Peyer's patch (tissue), 4 donors: Measurements from ENCODE around the gene GOLGA6L24. TPM values are rescaled to one million over a fixed set of nuclear protein-coding genes. Genes with fewer than 3 reads are reported as not detected.

Source experiments
- small RNA-seq, 2 donors: library from RNA; depleted of rRNA; stranded (forward); fragments of <200 nt; gene quantifications; one replicate each; pipeline ENCODE3, GENCODE V24; 2016
- total RNA-seq, 4 donors: library from RNA; depleted of rRNA; stranded (reverse); fragments of >200 nt; gene quantifications; one replicate each; pipeline ENCODE4 v1.1.0, GENCODE V29; 2016

Gene GOLGA6L24
- total RNA-seq, 4 donors from 2014 or later = not detected

Small RNA genes within 50 kb of the gene (small RNA-seq; reads per million reads assigned to genes)
- gene AC091304.5 (0 reads per million in 2 donors), gene RN7SL238P (0 reads per million in 2 donors)

Other genes starting within 250 kb of the GOLGA6L24 start
- 100 to 1,000 TPM in 2 of 4 donors, 10 to 100 TPM in 2; 54.6 to 112 (median 100) TPM for gene HERC2, start 35.9 kb downstream of the GOLGA6L24 start, total RNA-seq
- not detected for gene GOLGA8F, start 20.6 kb upstream of the GOLGA6L24 start, total RNA-seq
- not detected for gene GOLGA8G, start 174.9 kb upstream of the GOLGA6L24 start, total RNA-seq
- not detected for gene GOLGA6L25, start 195.5 kb upstream of the GOLGA6L24 start, total RNA-seq